OCI-LY7 (cell line): ENCODE data around the gene TEDC1. TPM values are rescaled to one million over a fixed set of nuclear protein-coding genes. Genes with fewer than 3 reads are reported as not detected.
"Not testable (repeated sequence)": the region's sequence is repeated elsewhere in the genome, so short reads cannot be mapped to it uniquely, and the experiment has no call there.

Source experiments
- BruUV-seq: library from RNA; stranded (reverse); fragments of 400-500 nt; replicated peaks from 2 replicates; lab custom pipeline; 2021; lab: Mats Ljungman, UMichigan
- CTCF ChIA-PET: fragments of 300-600 bp; sonication (Branson Sonifier 250); formaldehyde crosslinking; loops from one replicate; lab custom pipeline; 2022; ENCODE audit warnings: antibody characterized with exemption; ENCODE audit not compliant: unreplicated experiment; lab: Charles Lee
- POLR2A ChIA-PET: fragments of 300-600 bp; sonication (Branson Sonifier 250); formaldehyde crosslinking; loops from one replicate; lab custom pipeline; 2022; ENCODE audit warnings: antibody characterized with exemption; lab: Charles Lee
- DNase-seq: peaks from one replicate; pipeline ENCODE4 v3.0.0-alpha.2; 2015; ENCODE audit warnings: low spot score
- H2AFZ ChIP-seq: fragments of 200-600 bp; sonication (generic), shearing (Covaris generic); 2 replicates; pipeline ENCODE4 v1.6.1; 2014; ENCODE audit warnings: mild to moderate bottlenecking, antibody characterized with exemption, low read length, moderate library complexity
- H3K27ac ChIP-seq: fragments of 200-600 bp; sonication (generic); 2 replicates; pipeline ENCODE4 v1.5.1; 2014; ENCODE audit warnings: mixed run types, low read depth, mild to moderate bottlenecking, moderate library complexity, low read length, inconsistent platforms; ENCODE audit not compliant: poor library complexity, severe bottlenecking
- H3K36me3 ChIP-seq: fragments of 200-600 bp; sonication (generic); 2 replicates; pipeline ENCODE4 v1.6.1; 2014; ENCODE audit warnings: mild to moderate bottlenecking, antibody characterized with exemption, low read length, moderate library complexity, mixed read lengths; ENCODE audit not compliant: insufficient read depth
- H3K4me1 ChIP-seq: fragments of 200-600 bp; sonication (generic); 2 replicates; pipeline ENCODE4 v1.5.1; 2014; ENCODE audit warnings: mild to moderate bottlenecking, low read length; ENCODE audit not compliant: insufficient read depth, poor library complexity, severe bottlenecking
- H3K4me2 ChIP-seq: fragments of 200-600 bp; sonication (generic); 2 replicates; pipeline ENCODE4 v1.6.1; 2014; ENCODE audit warnings: mild to moderate bottlenecking, low read length
- H3K4me3 ChIP-seq: fragments of 200-600 bp; sonication (generic); 2 replicates; pipeline ENCODE4 v1.5.1; 2014; ENCODE audit warnings: mild to moderate bottlenecking, low read depth, low read length; ENCODE audit not compliant: poor library complexity, severe bottlenecking
- H3K79me2 ChIP-seq: fragments of 200-600 bp; sonication (generic); 2 replicates; pipeline ENCODE4 v1.6.1; 2016; ENCODE audit warnings: low read depth, mild to moderate bottlenecking, low read length, moderate library complexity, mixed read lengths; ENCODE audit not compliant: insufficient read depth
- H3K9me2 ChIP-seq: fragments of 200-600 bp; sonication (generic); 2 replicates; pipeline ENCODE4 v1.6.1; 2016; ENCODE audit warnings: mild to moderate bottlenecking, low read length, mixed read lengths; ENCODE audit not compliant: insufficient read depth
- H3K9me3 ChIP-seq: fragments of 200-600 bp; sonication (generic); 2 replicates; pipeline ENCODE4 v1.6.1; 2014; ENCODE audit warnings: mild to moderate bottlenecking, mixed run types, low read length, mixed read lengths
- H4K20me1 ChIP-seq: fragments of 200-600 bp; sonication (generic); 2 replicates; pipeline ENCODE4 v1.6.1; 2014; ENCODE audit warnings: mild to moderate bottlenecking, antibody characterized with exemption, low read length, moderate library complexity, mixed read lengths; ENCODE audit not compliant: insufficient read depth
- EZH2phosphoT487 ChIP-seq: fragments of 200-600 bp; sonication (generic); IDR thresholded peaks from 2 replicates; pipeline ENCODE4 v1.6.1; 2018; ENCODE audit warnings: low read depth, borderline replicate concordance, mild to moderate bottlenecking, mixed run types, antibody characterized with exemption, low read length, moderate library complexity, mixed read lengths
- intact Hi-C: fragments of 100-400 bp; cut with micrococcal nuclease; formaldehyde crosslinking; loops from one replicate; pipeline ENCODE4 v1.10.0; 2022; ENCODE audit not compliant: unreplicated experiment
- total RNA-seq, 2 experiments: library from RNA; depleted of rRNA in 1 of 2; stranded (reverse); fragments of >200 nt in 1 of 2; shearing (Covaris generic) in 1 of 2; gene quantifications; 2 replicates each; pipeline ENCODE4 v1.2.3, GENCODE V29; 2014 to 2022
- TF ChIP-seq, protein P1 (sequence below): fragments of 200-600 bp; sonication (generic); conservative IDR thresholded peaks from 2 replicates; pipeline ENCODE4 v1.5.1; 2014; ENCODE audit warnings: mild to moderate bottlenecking, antibody characterized with exemption, low read length, moderate library complexity, mixed read lengths

Gene TEDC1
- total RNA-seq, 2 experiments from 2014 or later = 53.2 to 55.8 TPM

DNA sequence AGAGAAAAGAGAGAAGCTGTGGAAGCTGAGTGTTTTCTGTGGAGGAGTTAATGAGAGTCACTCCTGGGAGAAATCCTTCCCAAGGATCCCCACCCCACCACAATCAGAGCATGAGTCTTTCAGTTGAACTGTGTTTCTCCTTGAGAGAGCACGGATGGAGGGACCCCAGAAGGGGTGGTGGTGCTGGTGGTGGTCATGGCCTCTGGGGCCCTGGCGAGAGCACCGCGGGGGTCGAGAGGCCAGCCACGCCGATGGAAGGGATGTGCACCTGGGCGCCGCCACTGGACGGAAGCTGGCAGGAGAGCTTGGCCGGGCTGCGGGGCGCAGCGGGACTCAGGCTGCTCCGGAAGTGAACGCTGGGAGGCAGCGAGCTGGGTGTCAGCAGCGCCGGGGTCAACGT lies 55.4 kb downstream of the TEDC1 start:
- POLR2A ChIA-PET, H3K79me2 ChIP-seq, BruUV-seq, H3K9me2 ChIP-seq, H4K20me1 ChIP-seq, DNase-seq, H3K4me3 ChIP-seq, intact Hi-C loops, H3K4me1 ChIP-seq, H3K27ac ChIP-seq, CTCF ChIA-PET, H2AFZ ChIP-seq, H3K4me2 ChIP-seq, H3K36me3 ChIP-seq: not testable (repeated sequence)
- peaks cover 11% of the 10 kb centered on the region for H3K9me3 ChIP-seq

DNA sequence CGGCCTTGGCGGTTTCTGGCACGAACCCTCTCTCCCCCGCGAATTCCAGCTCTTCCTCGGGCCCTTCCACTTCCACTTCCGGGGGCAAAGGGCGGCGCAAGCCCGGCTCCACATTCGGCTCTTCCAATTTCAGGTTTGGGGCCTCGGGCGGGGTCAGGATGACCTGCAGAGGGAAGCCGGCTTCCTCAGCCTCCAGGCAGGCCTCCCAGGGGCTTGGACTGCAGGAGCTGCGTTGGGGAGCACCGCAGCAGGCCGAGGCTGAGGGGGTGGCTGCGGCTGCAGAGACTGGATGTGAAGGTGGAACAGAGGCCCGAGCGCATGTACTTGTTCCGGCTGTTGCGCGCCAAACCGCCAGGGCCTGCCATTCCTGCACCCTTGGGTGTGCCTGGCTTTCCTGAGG lies 56.0 kb downstream of the TEDC1 start:
- H3K36me3 ChIP-seq, H3K4me2 ChIP-seq, H3K9me2 ChIP-seq, H3K27ac ChIP-seq, intact Hi-C loops, H3K79me2 ChIP-seq, BruUV-seq, H3K4me3 ChIP-seq, CTCF ChIA-PET, H4K20me1 ChIP-seq, H3K4me1 ChIP-seq, H2AFZ ChIP-seq, DNase-seq, POLR2A ChIA-PET: not testable (repeated sequence)
- peaks cover 11% of the 10 kb centered on the region for H3K9me3 ChIP-seq

DNA sequence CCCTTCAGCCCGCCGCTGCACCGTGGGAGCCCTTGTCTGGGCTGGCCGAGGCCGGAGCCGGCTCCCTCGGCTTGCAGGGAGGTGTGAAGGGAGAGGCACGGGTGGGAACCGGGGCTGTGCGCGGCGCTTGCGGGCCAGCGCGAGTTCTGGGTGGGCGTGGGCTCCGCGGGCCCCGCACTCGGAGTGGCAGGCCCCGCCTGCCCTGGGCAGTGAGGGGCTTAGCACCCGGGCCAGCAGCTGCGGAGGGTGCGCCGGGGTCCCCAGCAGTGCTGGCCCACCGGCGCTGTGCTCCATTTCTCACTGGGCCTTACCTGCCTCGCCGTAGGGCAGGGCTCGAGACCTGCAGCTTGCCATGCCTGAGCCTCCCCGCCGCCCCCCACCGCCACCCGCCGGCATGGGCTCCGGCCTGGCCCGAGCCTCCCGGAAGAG lies 56.7 kb downstream of the TEDC1 start:
- Histone ChIP-seq H3K4me1 (no peaks in the 10 kb centered on the region), H3K9me2 (no peaks in the 10 kb centered on the region), H2AFZ (no peak overlapping the region), H3K27ac (no peak overlapping the region), H3K9me3 (peaks cover 11% of the 10 kb centered on the region), H3K36me3 (no peaks in the 10 kb centered on the region), H4K20me1 (no peaks in the 10 kb centered on the region), H3K4me3 (no peak overlapping the region), H3K79me2 (no peaks in the 10 kb centered on the region), H3K4me2 (no peak overlapping the region)
- no peak for TF ChIP-seq EZH2phosphoT487
- TF ChIP-seq, protein P1, sequence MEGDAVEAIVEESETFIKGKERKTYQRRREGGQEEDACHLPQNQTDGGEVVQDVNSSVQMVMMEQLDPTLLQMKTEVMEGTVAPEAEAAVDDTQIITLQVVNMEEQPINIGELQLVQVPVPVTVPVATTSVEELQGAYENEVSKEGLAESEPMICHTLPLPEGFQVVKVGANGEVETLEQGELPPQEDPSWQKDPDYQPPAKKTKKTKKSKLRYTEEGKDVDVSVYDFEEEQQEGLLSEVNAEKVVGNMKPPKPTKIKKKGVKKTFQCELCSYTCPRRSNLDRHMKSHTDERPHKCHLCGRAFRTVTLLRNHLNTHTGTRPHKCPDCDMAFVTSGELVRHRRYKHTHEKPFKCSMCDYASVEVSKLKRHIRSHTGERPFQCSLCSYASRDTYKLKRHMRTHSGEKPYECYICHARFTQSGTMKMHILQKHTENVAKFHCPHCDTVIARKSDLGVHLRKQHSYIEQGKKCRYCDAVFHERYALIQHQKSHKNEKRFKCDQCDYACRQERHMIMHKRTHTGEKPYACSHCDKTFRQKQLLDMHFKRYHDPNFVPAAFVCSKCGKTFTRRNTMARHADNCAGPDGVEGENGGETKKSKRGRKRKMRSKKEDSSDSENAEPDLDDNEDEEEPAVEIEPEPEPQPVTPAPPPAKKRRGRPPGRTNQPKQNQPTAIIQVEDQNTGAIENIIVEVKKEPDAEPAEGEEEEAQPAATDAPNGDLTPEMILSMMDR = no peak
- DNase-seq = no peak
- intact Hi-C loops = no loop called here
- no TSS peak for BruUV-seq
- ChIA-PET POLR2A (no interaction called here), CTCF (no interaction called here)

Other genes with a start within 250 kb of the TEDC1 start
- gene BTBD6, start 242.7 kb upstream of the TEDC1 start, total RNA-seq (2014; rRNA removed; shearing (Covaris generic)) = 27.9 and 30.0 TPM in 2 replicates
- gene BTBD6, start 242.7 kb upstream of the TEDC1 start, total RNA-seq (2022) = 5.7 and 6.9 TPM in 2 replicates
- gene BRF1, start 190.2 kb upstream of the TEDC1 start, total RNA-seq (2014; rRNA removed; shearing (Covaris generic)) = 23.7 and 25.5 TPM in 2 replicates
- 26.4 and 27.0 TPM in 2 replicates for gene BRF1, start 190.2 kb upstream of the TEDC1 start, total RNA-seq (2022)
- 35.3 and 46.9 TPM in 2 replicates for gene PACS2, start 176.5 kb upstream of the TEDC1 start, total RNA-seq (2014; rRNA removed; shearing (Covaris generic))
- gene PACS2, start 176.5 kb upstream of the TEDC1 start, total RNA-seq (2022) = 45.4 and 47.3 TPM in 2 replicates
- gene TEX22, start 92.7 kb upstream of the TEDC1 start, total RNA-seq (2014; rRNA removed; shearing (Covaris generic)) = 1.3 and 2.3 TPM in 2 replicates
- 9.2 and 12.2 TPM in 2 replicates for gene TEX22, start 92.7 kb upstream of the TEDC1 start, total RNA-seq (2022)
- gene MTA1, start 71.4 kb upstream of the TEDC1 start, total RNA-seq (2014; rRNA removed; shearing (Covaris generic)) = 92.3 and 103 TPM in 2 replicates
- 217 and 220 TPM in 2 replicates for gene MTA1, start 71.4 kb upstream of the TEDC1 start, total RNA-seq (2022)
- not detected in 2 replicates for gene CRIP2, start 16.4 kb upstream of the TEDC1 start, total RNA-seq (2014; rRNA removed; shearing (Covaris generic))
- gene CRIP2, start 16.4 kb upstream of the TEDC1 start, total RNA-seq (2022) = not detected in 2 replicates
- gene CRIP1, start 4.4 kb upstream of the TEDC1 start, total RNA-seq (2014; rRNA removed; shearing (Covaris generic)) = 4.1 and 4.6 TPM in 2 replicates
- 1.5 TPM in 1 of 2 replicates, not detected in the other for gene CRIP1, start 4.4 kb upstream of the TEDC1 start, total RNA-seq (2022)
- 0.25 and 0.70 TPM in 2 replicates for gene TMEM121, start 35.3 kb downstream of the TEDC1 start, total RNA-seq (2014; rRNA removed; shearing (Covaris generic))
- 0.21 and 0.31 TPM in 2 replicates for gene TMEM121, start 35.3 kb downstream of the TEDC1 start, total RNA-seq (2022)